NCI-H128 (cell line): ENCODE data around the gene ATG4A.

Experiments
- DNase-seq: peaks from one replicate; lab custom pipeline; 2025; ENCODE audit not compliant: unreplicated experiment; lab: John Stamatoyannopoulos, UW

Gene ATG4A

DNA sequence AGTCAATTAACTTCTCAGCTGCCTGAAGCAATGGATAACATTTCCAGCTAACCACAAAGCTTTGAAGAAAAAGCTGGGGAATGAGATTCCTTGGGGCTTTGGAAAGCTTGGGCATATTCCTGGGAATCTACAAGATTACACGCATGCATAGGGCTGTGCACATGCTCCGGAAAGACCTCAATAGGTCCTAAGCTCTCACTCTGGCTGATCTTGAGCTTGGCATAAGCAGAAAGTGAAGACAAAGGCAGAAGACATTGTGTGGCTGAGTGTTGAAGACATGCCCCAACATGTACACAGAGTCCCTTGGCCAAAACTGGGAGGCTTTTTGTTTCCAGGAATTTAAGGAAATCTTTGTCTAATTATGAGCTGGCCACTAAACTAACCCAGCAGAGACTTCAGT lies 31.2 kb downstream of the ATG4A start:
- DNase-seq: no peak

DNA sequence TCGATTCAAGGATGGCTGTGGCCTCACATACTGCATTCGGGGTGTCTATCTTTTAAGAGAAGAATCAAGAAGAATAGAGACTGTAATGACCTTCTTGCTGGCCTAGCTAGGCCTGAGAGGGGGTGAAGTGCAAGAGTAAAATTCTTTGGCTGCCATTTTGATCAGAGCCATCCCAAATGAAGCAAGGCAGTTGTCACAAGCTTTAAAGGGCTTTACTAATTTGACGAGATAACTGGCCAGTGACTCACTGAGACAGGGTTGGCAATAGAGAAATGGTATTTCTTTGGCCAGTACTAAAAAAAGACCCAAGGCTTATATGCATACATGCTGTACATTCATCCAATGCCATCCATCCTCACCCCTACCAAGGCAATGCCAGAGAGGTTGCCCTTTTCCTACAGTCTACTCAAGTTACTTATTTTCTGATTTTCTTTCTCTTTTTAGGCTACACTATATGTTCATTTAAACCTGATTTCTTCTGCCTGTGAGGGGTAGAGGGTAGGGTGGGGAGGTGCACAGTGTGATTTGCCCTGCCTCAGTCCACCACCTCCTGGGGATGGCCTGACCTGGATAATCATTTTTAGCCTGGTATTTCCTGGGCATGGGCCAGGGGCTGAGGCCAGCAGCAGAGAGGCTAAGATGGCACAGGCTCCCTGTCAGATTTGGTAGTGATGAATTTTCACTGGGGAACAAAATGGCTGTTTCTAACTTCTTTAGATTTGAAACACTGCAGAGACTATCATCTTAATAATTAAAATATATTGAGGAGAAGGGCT lies 32.2 kb downstream of the ATG4A start:
- DNase-seq: no peak

DNA sequence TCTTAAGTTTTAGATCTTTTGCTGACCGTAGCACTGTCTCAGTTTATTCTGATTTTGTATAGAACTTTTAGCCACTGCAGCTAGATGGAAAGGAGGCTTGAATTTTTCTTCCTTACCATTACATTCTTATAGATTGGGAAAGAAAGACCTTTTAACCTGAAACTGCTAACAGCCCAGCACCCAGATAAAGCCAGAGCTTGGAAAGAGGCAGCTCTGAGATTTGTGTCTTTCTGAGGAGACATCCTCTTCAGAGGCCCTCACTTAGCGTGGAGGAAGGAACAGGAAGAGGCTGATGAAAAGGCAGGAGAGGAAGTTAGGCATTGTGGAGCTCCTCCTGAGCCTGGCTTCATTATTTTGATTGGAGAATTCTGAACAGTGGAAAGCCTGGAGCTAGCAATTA lies 35.1 kb downstream of the ATG4A start:
- no peak for DNase-seq

DNA sequence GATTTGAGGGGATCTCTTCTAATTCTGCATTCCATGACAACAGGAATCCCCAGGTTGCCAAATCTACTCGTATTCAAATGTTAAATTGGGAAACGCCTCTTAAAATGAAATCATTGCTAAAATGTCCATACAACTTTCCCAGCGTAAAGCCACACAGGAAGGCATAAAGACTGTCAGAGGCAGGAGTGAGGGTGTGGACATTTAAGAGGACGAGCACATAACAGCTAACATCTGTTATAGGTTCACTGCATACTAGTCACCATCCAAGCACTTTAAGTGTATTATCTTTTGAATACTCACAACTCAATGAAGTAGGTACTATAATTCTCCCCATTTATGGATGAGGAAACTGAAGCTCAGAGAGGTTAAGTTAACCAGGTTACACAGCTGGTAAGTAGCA lies 35.6 kb downstream of the ATG4A start:
- no peak for DNase-seq

DNA sequence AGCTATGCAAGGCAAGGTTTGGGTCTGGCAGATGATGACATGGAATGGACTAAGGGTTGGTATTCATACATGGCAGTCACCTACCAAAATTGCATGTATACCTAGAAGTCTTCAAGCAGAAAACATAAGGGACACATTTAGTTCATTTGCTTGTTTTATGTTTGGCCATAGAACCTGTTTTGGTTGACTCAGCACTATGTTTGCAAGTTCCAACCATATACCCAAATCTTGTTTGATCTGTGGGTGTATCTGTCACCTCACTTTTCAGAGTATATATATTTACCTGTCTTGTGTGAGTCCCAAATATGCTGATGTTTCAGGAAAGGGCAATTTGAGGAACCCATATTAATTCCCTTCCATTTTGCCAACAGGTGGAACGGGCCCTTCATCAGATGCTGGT lies 39.3 kb downstream of the ATG4A start:
- DNase-seq: no peak

DNA sequence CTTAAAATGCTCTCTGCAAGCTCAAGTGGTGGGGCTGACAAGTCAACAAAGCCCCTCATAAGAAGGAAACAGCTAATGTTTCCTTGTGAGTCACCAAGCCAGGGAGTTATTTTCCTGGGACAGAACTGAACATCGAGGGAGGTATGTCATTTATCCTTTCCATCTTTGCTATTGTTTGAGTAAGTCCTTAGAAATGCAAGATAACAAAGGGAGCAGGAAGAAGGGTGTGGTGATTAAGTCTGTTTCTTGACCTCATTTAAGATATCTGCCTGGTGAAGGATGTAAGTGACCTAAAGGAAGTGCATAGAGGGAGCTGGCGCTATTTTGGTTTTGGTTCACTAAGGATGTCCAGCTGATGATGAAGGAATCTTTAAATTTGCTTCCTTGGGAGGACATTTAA lies 39.9 kb downstream of the ATG4A start:
- no peak for DNase-seq

DNA sequence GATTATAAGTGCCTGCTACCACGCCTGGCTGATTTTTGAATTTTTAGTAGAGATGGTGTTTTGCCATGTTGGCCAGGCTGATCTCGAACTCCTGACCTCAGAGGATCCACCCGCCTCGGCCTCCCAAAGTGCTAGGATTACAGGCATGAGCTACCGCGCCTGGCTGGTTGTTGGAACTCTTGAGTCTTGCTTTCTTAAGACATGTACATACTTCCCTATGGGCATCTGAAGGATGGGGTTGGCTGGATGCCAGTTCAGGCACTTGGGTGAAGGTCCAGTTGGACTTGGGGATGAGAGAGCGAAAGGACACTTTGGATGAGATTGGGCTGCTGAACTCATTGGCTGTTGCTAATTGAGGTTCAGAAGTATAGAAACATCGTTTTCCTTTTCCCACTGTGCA lies 40.5 kb downstream of the ATG4A start:
- DNase-seq: no peak

DNA sequence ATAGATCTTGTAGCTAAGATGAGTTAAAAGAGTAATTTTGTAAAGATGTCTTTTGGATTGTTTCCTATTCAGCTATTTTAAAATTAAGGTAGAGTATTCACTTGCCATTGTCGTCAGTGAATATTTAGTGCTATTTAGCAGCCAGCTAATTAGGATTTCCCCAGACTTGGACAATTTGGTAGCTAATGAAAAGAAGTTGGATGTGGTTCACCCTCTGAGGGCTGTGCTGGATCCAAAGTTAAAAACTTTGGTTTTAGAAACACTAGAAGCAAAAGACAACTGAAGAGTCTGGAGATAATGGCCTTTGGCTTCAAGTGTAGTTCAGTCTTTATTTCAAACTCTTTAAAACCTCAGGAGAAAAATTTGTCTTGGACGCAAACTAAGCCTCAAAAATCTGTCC lies 41.3 kb downstream of the ATG4A start:
- no peak for DNase-seq

DNA sequence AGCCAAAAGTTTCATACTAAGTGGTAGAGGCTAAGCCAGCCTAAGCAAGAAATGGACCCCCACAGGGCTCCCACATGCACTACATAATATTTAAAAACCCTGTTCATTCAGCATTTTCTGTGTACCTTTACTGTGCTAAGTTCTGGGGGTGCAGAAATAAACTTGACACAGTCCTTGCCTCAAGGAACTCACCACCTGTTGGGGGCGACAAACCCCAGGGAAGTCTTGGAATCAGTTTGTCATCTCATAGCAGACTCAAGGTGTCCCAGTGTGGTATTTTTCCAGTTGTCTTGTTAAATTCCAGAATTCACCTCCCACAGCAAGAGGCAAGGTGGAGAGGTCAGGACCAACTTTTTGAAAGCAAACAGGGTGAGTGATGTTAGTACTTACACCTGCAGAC lies 43.1 kb downstream of the ATG4A start:
- no peak for DNase-seq

DNA sequence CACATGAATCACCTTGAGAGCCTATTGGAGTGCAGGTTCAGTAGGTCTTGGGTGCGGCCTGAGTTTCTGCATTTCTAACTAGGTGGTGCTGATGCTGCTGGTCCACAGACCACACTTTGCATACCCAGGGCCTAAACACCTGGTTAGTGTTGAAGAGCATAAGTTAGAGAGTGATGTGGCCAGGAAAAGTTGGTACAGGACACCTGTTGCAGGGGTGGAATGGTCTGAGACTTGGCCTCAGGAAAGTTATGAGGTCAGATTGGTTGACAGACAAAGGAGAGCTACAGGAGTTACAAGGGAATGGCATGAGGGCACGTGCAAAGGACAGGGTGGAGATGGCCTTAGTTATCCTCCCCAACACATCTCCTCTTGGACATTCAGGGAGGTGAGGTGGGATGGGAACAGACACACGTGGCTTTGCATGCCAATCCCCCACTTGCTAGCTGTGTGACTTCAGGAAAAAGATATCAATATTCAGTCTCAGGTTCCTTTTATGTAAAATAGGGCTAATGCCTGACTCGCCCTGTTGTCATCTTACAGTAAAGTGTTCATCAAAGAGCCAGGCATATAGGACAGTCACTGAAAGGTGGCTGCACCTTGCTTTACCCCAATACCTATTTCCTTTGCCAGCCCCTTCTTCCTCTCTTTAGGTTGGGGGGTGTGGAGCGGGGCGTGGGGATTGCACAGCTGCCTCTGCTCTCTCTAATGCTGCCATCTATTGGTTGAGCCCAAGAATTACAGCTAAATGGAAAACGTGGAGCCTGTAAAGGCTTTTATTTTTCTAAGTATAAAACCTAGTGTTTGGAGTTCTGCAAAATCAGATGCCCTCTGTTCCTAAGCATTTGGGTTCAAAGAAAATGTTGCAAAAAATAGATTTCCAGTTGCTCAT lies 47.5 kb downstream of the ATG4A start:
- DNase-seq: no peak

DNA sequence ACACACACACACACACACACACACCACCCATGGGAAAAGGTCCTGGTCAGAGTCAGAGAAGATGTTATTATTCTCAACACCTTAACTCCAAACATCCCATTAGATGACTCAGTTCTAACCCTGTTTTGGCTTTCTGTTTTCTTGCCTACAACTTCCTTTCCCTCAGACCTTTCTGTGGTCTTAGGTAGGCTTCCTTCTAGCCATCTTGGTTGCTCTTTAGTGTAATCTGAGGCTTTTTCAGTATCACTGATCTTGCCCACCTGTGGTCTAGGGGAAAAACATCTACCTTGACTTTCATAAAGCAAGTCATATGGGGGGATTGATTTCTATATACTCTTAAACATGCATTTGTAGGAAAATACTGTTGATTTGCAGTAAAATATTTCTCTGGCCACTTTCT lies 56.9 kb downstream of the ATG4A start:
- no peak for DNase-seq

DNA sequence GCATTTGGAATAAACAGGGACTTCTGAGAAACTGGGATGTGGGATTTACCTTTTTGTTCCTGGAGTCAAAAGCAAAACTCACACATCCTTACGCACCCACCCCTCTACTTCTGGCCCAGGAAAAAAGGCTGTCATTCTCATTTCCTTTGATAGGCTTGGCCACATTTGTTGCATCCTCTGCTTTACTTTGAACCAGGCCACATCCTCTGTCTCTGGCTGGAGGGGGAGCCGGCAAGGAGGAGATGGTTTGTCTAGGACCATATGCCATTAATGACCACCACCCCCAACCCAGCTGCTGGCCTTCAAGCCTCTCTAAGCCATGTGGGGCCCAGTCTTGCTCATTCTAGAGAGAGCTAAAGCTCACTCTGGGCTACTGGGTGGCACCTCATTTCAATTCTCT lies 64.5 kb downstream of the ATG4A start:
- DNase-seq: no peak

DNA sequence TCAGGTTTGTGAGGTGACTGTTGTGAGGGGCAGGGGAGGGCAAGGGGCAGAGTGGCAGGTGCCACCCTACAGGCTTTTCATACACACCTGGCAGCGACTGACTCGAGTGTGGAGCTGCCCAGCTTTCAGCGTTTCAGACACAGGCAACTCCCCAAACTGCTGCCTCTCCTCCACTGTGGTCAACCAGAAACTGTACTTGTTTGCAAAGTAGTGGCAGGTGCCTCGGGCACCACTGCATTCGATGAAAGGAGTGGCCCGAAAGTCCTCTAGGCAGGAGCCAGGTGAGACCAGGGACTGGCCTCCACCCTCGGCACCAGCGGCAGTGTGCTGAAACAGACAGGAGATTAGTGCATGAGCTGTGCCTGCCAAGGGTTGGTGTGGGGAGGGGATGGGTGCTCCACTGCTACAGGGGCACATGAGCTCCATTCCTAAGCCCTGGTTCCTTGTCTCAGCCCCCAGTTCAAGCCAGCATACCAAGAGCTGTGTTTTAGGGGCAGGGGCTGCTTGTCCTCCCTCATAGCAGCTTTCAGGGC lies 65.4 kb downstream of the ATG4A start:
- no peak for DNase-seq

DNA sequence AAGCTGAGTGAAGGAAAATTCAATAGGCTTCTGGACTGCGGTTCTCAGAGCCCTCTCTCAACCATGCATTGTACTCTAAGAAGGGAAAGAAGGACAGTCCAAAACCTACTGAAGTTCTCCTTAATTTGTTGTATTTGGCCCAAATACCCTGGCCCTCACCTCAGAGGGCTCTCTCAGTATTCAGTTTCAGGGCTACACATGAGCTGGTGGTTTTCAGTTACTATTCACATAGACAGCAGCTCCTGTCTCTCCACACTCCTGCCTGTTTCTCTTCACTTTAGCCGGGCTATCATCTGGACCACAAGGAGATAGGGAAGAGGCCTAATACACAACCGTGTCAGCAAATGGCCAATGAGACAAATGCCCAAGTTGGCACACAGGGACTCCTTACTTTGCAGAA lies 66.0 kb downstream of the ATG4A start:
- DNase-seq: no peak

DNA sequence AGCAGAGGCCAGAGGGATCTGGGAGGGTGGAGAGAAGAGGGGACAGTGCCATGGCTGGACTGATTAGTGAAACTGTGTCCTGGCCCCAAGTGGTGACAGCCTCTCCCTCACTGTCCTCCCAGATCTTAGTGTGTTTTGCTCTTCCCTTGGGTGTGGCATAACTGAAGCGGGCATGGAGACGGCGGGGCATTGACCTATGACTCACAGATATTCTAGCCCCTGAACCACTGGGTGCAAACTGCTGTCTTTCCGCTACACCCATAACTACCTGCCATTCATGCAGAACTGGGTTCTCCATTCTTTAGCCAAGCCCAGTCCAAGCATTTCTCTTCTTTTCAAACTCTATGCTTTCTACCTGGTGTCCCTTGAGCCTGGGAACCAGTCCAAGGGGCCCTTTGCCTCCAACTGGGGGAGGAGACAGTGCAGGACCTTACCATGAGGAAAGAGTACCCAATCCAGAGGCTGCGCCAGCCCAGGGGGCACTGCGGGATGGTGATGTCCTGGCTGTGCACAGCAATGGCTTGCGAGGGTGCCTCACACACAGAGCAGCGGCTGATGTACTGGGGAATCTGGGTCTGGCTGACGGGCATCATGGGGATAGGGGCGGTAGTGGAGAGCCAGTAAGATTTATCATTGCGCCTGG lies 67.6 kb downstream of the ATG4A start:
- DNase-seq: no peak

DNA sequence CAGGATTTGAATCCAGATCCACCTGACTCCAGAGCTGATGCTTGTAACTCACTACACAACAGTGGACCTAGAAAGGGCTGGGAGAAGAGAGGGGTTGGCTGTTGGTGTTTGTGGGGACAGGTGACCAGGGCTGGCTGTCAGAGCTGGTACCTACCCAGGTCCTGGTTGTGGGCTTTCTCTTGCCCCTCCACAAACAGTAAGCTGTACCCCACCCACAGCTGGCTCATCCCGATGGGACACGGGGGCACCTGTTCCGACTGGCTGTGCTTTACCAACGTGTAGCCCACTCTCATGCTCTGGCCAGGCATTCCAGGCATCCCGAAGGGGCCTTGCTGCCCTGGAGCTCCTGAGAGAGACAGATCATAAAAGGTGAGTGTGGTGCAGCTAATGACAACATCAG lies 68.7 kb downstream of the ATG4A start:
- no peak for DNase-seq

DNA sequence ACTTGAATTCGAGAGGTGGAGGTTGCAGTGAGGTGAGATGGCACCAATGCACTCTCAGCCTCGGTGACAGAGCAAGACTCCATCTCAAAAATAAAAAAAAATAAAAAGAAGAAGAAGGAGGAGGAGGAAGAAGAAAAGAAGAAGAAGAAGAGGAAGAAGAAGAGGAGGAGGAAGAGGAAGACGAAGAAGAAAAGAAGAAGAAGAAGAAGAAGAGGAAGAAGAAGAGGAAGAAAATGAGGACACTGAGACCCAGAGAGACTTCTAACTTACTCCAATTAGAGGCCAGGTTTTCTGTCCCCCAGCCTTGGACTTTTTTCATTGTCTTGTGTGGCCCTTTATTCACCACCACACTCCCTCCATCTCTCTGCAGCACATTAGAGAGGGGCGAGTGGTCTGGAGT lies 70.7 kb downstream of the ATG4A start:
- no peak for DNase-seq

DNA sequence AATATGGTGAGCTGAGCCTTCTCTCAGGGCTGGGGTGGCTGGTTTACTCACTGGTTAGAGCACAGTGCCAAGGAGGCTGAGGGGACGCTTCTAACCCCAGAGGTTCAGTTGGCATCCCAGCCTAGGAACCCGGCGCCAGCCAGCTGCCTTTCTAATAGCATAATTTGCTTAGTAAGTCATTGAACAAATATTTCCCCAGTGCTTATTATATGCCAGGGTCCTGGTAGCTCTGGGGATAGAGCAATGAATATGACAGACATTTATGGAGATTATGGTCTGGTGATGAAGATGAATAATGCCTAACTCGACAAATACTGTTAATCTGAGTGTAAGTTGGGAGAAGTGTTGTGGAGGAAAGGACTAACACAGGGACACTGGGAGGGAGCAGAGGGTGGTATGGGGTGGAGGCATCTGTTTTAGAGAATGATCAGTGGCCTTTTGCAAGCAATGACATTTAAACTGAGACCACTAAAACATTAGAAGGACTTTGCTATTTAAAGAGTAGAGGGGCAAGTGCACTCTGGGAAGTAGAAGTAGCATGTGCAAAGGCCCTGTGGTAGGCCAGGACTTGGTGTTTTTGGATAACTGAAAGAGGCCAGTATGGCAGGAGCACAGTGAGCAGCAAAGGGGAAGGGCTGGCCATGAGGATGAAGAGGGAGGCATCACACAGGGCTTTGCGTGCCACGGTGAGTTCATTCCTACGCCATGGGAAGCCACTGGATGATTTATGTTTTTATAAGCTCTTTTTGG lies 71.9 kb downstream of the ATG4A start:
- DNase-seq: no peak

DNA sequence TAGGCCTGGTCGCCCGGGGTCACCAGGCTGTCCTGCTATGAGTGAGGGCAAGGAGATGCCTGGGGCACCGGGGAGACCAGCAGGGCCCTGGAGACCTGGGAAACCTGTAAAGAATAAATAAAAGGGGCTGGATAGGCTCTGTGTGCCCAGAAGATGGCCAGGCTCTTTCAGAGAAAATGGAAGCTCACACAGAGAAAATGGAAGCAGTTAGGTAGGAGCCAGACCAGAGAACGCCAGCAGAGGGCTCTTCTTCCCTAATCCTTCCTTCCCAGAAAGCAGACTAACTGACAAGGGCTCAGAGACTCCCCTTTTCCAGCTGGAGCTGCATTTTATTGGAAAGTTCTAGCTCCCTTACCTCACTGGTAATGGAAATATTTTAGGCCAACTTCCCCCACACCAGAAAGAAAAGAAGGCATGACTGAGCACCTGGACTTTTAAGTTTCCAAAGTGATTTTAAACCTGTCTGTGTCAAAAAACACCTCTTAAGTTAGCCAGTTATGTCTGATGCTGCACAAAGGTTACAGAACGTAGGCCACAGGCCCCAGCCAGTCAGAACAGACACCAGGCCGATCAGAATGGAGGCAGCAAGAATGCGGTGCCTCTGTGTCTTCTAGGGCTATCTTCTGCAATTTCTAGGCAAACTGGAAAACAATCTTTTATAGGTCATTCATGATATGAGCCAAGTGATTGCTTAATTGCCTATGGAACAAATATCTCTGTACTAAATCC lies 74.0 kb downstream of the ATG4A start:
- no peak for DNase-seq

DNA sequence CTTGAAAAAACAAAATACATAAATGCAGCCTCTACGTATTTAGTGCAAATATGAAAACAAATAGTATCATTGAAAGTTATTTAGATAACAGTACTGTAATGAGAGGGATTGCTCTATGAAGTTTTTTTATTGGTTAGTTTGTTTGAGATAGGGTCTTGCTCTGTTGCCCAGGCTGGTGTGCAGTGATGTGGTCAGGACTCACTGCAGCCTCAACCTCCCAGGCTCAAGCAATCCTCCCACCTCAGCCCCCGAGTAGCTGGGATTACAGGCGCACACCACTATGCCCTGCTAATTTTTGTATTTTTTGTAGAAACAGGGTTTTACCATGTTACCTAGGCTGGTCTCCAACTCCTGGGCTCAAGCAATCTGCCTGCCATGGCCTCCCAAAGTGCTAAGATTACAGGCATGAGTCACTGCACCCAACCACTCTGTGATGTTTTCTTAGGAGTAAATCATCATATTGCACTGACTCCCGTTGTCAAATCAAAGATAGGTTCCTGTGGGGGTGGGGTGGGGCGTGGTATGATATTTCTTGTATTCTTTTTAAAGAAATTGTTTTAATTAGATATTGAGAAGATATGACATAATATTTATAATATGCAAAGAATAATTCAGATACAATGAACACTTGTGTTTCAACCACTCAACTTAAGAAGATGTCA lies 75.8 kb downstream of the ATG4A start:
- DNase-seq: no peak
